CD1c-positive myeloid dendritic cell (primary cell): ENCODE results near the gene PHKB.

Experiments
- DNase-seq: peaks from one replicate; pipeline ENCODE4 v3.0.0-alpha.2; 2016; ENCODE audit errors: extremely low spot score

Gene PHKB

DNA sequence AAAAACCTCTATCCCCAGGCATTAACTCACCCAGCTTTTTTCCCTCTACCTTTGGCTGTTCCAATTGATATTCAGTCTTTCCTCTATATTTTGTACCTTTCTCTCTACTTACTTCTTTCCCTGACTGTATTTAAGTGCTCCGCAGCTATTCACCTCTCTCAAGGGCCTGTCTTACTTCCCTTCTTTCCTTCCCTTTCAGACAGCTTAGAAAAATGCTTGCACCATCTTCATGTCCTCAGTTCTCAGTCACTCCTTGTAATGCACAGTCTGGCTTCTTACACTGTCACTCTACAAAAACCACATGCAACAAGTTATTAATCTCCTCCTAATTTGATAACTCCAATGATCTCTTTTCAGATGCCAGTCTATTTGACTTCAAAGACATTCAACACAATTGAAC, 163.4 kb downstream of the PHKB start:
- no peak for DNase-seq

DNA sequence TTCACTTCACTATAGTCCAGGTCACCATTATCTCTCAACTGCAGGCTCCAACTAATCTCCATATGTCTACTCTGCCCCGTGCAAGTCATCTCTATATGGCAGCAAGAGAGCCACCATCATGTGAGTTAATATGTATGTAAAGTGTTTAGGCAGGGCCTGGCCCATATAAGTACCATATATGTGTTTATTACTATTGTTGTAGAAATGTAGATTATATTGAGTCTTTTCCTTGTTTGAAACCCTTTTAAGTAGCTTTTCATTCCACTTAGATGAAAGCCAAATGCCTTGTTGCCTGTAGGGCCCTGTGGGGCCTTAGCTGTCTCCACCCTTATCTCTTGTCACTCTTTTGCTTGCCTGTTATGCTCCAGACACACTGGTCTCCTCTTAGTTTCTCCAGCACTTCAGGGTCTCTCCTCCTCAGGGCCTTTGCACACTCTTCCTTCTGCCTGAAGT, 164.0 kb downstream of the PHKB start:
- DNase-seq: no peak

DNA sequence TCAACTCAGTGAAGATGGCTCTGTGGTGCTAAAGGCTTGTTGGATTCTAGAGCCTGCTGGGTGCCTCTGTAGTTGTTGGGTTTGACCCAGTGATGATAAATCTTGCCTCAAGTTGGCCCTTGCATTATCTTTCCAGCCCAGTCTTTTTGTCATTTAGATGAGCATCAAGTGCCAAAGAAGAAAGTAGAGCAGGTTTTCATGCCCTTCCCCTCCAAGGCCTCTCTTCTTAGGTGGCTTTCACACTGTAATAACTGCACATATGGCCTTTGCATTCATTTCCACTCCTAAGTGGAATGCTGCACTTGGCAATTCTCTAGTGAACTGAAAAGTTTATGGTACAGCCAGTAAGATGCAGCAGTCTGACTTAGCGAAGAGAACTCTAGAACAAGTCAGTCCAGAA, 165.1 kb downstream of the PHKB start:
- no peak for DNase-seq

DNA sequence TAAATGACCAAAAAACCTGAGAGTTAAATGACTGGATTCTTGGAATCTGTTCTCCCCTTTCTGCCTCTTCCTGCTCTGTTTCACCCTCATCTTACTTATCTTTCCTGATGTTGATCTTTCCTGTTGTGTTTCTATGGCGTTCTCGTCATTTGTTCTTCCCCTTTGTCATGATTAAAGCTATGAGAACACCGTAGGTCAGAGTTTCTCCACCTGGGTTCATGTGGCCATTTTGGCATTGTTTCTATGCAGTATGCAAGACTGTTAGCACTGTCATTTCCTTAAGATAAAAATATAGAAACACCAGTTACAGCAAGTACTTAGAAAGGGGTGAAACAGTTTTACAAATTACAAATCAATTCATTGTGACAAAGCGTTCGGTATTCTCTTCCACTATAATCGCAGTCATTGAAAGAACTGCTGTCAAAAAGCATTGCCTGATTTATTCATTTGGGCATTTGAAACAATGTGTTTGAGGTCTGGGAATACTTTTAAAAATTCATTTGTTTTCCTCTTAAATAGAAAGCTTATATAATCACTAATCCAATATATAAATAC, 166.0 kb downstream of the PHKB start:
- DNase-seq: no peak

DNA sequence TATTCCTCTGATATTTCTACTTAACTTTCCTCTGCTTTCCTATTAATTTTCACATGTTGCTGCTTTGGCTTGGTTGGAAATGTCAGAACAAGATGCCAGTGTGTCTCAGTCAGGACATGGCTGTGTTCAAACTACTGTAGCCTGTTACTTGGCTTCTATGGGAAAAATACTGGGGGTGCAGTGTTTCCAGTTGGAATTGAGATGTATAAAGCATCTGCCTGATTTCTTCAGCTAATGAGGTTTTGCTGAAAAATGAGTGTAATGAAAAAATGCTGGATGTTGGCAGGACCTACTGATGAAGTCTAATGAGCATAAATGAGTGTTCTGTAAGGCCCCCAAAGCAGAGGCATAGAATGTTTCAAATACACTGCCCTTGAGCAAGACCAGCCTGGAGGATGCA, 166.6 kb downstream of the PHKB start:
- no peak for DNase-seq

DNA sequence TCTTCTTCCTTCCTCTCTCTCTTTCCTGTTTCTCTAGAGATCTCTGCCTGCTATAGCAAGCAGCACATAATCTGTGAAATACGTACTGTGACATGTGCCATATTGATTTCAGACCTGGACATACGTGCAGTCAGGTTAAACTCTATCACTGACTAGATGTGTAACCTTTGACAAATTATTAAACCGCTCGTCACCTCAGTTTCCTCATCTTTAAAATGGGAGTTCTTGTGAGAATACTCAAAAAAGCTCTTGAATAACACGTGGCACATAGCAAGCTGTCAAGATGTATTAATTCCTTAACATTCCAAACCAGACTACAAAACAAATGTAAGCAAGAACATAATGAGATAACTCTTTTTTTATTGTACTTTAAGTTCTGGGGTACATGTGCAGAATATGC, 170.0 kb downstream of the PHKB start:
- DNase-seq: no peak

DNA sequence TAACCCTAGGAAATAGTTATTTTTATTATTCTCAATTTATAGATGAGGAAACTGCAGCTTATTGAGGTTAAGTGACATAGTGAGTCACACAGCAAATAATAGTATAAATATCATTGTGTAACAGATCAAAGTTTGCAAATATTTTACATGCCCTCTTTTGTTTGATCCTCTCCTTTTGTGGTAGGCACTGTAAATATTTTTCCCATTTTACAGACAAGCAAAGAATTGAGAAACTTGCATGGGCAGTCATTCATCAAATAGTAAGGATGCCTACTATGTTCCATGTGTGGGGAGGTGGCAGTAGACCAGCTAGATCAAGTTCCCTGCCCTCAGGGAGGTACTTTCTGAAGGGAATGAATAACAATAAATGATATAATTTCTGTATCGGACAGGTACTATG, 173.0 kb downstream of the PHKB start:
- DNase-seq: no peak

DNA sequence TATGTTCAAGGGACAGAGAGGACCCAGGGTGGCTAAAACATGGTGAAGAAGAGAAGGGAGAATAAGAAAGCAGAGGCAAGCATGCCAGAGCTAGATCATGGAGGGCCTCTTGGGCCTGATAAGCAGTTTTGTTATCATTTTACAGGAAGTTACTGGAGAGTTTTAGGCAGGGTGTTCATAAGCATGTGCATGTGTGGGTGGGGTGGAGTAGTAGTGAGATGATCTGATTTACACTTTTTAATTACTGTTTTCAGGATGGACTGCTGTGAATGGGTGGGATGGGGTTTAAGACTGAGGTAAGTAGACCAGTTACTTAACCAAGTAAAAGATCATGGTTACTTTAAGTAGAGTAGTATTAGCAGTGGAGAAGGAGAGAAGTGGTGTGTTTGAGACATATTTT, 173.6 kb downstream of the PHKB start:
- no peak for DNase-seq

DNA sequence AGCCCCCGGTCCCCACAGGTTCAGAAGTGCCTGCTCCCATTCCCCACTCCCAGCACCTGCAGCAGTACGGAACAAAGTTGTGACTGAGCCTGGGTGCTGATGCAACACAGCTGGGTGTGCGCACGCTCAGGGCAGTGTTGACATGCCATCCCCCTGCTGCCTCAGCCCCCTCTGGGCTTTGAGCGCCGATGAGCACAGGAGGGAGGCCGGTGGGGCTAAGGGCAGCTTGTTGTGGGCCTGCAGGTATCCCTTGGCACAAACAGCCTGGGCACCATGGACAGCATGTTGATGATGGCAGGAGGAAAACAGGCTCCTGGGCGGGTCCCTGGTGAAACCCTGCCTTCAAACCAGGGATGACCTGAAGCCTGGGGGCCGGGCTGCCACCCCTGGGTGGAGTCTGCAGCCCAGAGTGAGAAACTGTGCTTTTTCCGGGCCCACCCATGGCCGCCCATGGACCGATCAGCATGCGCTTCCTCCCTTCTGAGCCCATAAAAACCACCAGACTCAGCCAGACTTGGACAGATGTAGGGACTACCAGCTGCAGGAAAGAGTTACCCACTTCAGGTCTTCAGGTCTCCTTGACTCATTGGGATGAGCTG, 175.5 kb downstream of the PHKB start:
- no peak for DNase-seq

DNA sequence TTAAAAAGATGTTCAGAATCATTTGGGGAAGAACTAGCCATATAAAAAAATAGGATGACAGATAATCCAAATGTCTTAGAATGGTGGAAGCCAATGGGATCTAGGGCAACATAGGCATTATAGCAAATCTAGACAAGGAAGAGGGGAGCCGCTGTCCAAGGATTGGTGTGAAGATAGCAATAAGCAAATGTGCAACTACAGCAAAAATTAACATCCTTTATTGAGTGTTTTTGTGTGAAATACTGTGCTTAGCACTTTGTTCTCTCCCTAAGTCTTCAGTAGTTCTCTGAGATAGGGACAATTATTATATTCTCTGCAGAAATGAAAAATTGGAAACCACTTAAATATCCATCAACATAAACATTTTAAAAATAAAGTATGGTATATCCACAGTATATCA, 177.0 kb downstream of the PHKB start:
- DNase-seq: no peak

DNA sequence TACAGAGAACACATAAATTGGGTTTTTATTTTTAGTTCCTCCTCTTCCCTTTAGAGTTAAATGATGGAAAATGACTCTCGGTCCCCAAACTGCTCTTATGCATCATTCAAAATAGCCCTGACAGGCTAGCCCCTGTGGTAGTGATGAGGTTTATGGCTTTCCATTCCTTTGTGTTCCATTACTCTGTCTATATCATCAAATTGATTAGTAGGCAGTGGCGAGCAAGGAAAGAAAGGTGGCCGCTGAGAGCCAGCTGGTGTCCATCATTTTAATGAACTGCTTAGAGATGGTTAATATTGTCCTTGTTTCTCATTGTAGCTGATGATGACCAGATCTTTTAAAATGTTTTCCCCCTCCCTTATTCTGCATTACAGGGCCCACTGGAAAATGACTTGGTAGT, 179.5 kb downstream of the PHKB start:
- no peak for DNase-seq

DNA sequence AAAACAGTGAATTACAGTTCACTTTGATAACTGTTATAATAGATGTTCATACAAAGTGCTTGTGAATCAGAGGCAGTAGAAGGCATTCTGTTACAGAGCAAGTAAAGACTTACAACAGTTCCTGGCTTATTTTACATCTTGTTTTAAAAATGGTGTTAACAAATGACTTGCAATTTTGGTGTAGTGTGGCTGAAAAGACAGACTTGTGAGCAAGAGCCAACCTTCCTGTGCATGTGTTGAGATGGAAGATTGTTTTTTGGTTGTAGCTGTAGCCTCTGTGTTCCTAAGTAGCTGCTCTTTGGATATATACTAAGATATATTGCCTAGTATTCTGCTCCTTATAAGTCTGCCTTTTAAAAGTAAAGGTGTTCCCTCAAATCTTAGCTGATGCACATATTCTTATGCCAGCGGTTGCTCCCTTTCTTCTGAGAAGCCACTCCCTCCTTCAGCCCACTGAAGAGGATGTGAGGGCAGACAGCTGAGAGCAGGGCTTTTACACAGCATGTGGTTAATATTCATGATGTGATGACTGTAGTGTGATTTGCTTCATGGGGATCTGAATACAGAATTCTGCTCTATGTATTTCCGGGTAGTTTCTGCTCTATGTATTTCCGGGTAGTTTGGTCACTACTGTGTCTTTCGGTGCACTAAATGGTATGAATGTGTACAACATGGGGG, 182.3 kb downstream of the PHKB start:
- DNase-seq: no peak

DNA sequence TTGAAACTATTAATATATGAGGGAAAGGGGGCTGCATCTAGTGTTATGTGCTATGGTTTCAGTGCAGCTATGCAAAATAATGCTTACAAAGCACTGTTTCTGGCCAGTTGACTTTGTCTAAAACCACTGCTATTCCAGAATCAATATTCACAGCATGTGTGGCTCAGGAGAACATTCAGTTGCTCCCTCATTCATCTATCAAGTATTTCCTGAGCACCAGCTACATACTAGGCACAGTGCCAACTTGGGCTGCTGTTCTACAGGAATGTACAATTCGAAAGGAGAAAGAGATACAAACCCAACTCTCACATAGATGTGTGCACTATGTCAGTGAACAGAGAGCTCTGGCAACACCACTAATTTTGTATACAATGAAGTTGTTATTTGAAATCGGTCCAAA, 183.0 kb downstream of the PHKB start:
- DNase-seq: no peak

DNA sequence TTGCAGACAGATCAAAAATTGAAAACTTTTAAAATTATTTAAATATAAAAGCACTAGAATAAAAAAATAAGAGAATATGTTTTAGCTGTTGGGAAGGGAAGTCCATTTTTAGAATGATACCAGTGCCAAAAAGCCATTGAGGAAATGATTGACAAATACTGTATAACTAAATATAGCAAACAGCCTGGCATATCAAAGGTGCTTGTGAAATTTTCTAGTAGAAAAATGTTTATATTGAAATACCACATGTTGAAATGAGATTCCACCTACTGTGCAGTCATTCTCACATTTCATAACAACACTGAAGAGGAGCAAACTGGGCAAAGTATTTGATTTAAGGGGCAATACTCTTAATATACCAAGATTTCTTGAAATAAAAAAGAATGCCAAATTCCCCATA, 183.5 kb downstream of the PHKB start:
- DNase-seq: no peak

DNA sequence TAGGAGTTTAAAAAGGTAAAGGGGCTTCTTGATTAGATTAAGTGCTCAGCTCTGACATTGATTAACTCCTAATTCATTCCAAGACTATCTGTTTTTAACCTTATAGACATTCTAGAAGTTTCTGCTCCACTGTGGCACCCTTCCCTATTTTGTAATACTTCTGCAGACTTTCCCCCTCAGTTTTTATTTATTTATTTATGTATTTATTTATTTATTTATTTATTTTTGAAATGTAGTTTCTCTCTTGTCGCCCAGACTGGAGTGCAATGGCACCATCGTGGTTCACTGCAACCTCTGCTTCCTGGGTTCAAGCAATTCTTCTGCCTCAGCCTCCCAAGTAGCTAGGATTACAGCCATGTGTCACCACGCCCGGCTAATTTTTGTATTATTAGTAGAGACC, 185.8 kb downstream of the PHKB start:
- DNase-seq: no peak

DNA sequence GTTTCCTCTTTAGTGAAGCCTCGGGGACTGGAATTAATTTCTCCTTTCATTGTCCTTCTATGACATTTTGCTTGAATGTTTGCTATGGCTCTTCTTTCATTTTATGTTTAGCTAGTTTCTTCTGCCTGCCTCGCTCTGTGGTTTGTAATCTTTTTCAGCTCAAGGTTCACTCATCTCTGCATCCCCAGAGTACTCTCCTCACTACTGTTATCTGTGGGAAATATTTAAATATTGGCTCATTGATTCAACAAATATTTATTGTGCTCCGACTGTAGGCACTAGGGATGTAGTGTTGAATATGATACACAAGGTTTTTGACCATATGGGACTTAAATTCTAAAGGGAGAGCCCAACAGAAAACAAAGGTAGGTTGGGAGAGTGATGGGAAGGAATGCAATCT, 195.9 kb downstream of the PHKB start:
- no peak for DNase-seq

DNA sequence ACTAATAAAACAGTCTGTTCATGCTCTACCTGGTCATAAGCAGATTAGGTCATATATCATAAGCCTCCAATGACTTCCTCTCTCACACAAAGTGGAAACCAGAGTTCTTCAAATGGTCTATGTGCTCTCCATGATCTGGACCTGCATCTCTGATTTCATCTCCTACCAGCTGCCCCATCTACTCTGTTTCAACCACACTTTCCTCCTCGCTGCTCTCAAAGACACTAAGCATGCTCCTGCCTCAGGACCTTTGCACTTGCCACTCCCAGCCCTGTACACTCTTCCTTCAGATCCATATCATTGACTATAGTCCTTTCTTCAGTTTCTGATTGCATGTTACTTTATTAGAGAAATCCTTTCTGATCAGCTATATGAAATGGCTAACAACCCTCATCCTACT, 196.8 kb downstream of the PHKB start:
- no peak for DNase-seq

DNA sequence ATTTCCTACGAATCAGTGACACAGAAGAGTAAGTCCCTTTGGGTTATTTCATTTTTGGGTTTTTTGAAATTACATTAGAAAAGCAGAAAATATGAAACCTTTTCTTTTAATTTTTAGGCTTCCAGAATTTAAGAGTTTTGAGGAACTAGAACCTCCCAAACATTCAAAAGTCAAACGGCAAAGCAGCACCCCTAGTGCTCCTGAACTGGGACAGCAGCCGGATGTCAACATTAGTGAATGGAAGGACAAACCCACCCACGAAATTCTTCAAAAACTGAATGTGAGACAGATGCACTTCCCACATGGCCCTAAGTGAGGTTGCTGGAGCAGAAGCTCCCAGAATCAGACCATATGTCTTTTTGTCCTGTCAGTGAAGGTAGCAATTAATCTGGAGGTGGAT, 199.4 kb downstream of the PHKB start:
- no peak for DNase-seq

DNA sequence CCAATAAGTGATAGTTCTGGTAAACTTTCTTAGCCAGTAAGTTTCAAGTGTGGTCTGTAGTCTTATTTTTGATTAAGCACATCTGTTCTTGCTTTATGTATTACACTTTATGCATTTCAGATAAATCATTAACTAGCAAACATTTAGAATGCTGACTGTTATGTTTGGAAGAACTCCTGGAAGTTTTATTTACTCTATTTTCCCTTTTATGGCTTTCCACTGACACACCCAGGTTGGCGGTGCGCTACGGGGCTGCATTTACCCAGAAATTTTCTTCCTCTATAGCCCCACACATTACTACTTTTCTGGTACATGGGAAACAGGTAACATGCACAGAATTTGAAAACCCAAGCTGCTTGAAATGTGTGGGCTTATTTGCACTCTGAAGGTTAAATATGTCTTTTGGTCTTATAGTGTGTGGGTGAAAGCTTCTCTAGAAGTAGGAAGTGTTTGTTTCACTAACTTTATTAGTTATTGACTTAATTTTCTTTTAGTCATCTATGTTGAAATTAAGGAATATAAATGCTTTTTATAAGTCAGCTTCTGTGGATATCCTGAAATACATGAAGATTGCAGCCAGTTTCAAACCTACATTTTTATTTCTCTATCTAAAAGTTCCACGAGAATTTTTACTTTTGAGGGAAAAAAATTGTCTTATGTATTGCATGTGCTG, 203.7 kb downstream of the PHKB start:
- DNase-seq: no peak

DNA sequence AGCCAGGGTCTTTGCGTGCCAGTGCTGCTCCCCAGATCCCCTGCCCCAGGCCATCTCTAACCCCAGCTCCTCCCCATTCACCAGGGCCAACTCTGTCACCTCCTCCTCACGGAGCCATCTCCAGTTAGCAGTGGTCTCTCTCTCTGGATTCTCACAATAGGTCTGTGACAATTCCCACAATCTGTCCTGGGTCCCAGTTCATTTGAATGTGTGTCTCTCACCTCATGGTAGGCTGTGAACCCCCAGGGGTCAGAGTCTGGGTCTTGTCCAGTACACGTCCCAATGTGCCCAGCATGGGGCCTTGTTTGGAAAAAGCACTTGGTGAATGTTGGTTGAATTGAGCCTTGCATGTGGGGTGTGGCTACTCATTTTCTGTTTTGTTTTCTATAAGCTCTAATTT, 205.3 kb downstream of the PHKB start:
- no peak for DNase-seq

DNA sequence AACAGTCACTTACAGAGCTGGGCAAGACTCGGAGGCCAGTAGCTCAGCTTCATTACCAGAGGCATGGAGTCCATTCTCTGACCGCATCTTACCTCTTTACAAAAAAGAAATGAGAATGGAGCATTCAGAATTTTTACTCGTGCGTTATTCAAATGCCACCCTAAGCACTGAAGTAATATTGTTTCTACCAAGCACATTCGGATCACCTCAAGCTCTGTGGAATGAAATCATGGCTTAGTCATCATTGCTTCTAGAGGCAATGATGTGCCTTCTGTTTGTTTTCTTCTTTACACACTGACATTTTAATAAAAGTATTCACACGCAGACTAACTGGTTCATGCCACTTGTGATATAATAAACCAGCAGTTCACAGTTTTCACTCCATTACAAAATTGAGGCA, 206.8 kb downstream of the PHKB start:
- DNase-seq: no peak

DNA sequence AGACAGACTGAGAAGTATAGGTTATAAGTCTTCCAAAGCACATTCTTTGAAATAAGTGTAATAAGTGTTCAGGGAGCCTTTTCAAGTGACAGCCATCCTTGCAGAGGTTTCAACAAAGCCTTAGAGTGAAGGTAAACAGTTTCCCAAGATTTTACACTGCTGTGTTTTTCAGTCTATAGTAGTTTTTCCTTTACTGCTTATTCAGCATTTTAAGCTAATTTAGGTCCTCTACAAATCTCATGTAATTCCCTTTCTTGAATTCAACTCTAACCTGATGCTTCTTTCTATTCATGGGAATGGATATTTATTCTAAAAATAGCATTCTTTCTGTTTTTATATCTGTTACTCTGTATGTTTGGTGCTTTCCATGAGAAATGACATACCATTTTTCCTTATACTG, 211.3 kb downstream of the PHKB start:
- DNase-seq: no peak

DNA sequence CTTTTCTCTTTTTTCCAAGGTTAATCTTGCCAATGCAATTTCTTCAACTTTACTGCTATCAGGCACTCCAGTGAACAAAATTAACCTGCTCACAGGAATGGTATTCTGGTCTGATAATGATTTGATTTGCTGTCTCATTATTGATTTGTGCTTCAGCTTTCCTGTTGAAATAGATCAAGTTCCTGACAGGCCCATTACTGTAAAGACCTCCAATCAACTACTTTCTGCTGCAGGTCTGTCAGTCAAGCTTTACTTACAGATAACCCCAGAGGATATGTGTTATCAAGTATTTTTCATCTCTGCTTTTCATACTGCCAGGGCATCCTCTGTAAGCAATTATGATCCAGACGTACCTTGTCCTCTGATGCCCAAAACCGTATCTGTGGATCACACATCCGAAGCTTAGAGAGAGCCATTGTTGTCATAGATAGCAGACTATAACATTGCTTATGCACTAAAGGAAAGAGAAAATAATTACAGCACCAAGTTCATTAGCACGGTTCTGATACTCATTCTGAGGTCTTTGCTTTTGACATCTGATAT, 215.6 kb downstream of the PHKB start:
- no peak for DNase-seq
